ENCODE measurements around the gene PRADC1. TPM values are rescaled to one million over a fixed set of nuclear protein-coding genes. Genes with fewer than 3 reads are reported as not detected.

PRADC1 gene
- total and polyA plus RNA-seq, 9 of the 15 experiments (the other 6 are each of a cell fraction or from before 2014, with no cell fraction given): 7.3 to 47.4 (median 34.2) TPM

DNA sequence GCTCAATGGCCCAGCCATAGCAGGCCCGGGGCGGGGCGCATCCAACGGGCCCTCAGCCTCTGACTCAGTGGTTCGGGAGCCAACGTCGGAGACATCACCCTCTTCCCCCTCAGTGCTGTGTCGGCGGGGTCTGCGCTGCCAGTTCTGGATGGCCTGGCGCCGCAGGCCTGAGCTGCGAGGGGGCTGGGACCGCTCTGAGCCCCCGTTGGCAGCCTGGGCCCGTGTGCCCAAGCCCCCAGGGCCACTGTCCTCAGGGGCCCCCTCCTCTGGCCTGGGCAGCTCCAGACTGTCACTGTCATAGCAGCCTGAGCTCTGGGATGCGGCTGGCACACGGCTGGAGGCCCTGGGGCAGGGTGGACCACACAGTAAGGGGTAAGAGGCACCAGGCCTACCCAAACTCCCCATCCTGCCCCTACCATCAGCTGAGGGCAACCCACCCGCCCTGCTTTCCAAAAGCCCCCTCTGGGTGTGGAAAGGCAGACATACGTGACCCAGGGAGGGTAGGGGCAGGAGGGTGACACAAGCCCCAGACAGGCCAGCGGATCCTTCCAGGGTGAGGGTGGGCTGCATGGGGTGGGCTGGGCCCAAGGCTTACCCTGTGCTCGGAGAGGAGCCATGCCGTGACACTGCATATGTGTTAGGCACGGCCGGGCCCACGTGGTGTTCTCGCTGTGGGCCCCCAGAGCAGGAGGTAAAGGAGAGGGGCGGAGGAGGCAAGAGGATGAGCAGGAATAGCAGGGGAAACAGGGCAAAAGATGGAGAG lies 32.4 kb upstream of the PRADC1 start:
- in situ Hi-C loops (cut with MboI): no loop called here
- H2AFZ ChIP-seq (ENCODE audit: low read depth, low read length): no peak overlapping the region
- H3K4me1 ChIP-seq (replicated peaks in 1 of 2; ENCODE audit: control insufficient read depth in 2 of 2, insufficient read depth in 2 of 2, low read length in 2 of 2): peaks cover under 1 to 6% of the 10 kb centered on the region in 2 experiments; a peak in 2 of 5 replicates
- H3K9me3 ChIP-seq (replicated peaks; ENCODE audit: control insufficient read depth, insufficient read depth, low read depth, low read length): no peaks in the 10 kb centered on the region
- peaks cover 6% of the 10 kb centered on the region; the same call in 1 of the 3 replicates for H3K36me3 ChIP-seq (ENCODE audit: control insufficient read depth, insufficient read depth, low read length)
- no peak overlapping the region for H3K4me3 ChIP-seq
- 55% methylated on average over 14 of the region's 28 CpGs for WGBS (ENCODE audit: insufficient coverage, low coverage, missing lambda C conversion rate)
- H3K27ac ChIP-seq (ENCODE audit: extremely low read depth, low read depth, low read length): no peak overlapping the region
- H3K27me3 ChIP-seq (ENCODE audit: control insufficient read depth in 2 of 2, insufficient read depth in 2 of 2, low read length in 2 of 2): peaks cover 0 to 4% of the 10 kb centered on the region in 2 experiments; a peak in 1 of 5 replicates
- CTCF ChIA-PET (ENCODE audit: low intra/inter-chr PET ratio): no interaction called here
- DNase-seq (ENCODE audit: extremely low read depth in 1 of 4, low spot score in 3 of 4) (no peak), ATAC-seq (no peak), FAIRE-seq (no peak)
- intact Hi-C loops (cut with micrococcal nuclease): no loop called here
- H3K79me2 ChIP-seq (ENCODE audit: control insufficient read depth, insufficient read depth, low read length): no peaks in the 10 kb centered on the region
- no peaks in the 10 kb centered on the region for H3K9me1 ChIP-seq (ENCODE audit: control insufficient read depth, insufficient read depth, low read length)
- H3K4me2 ChIP-seq (ENCODE audit: insufficient read depth, low read length): no peak overlapping the region
- no peak for TF ChIP-seq CUX1 (CRISPR knock-in tag; IDR thresholded peaks at IDR 0.05)
- no peak for TF ChIP-seq TFE3 (CRISPR knock-in tag; IDR thresholded peaks at IDR 0.05)
- no peak for TF ChIP-seq ZNF551 (CRISPR knock-in tag; IDR thresholded peaks at IDR 0.05)
- TF ChIP-seq NRF1 (conservative IDR thresholded peaks at IDR 0.05 in 1 of 2, IDR thresholded peaks at IDR 0.05 in 1 of 2): no peak
- no peak for TF ChIP-seq OTX1 (CRISPR knock-in tag; IDR thresholded peaks at IDR 0.05)
- no peak for TF ChIP-seq BRD9 (IDR thresholded peaks at IDR 0.05; ENCODE audit: low read depth, partially characterized antibody)
- no peak for TF ChIP-seq NFATC3 (IDR thresholded peaks at IDR 0.05)
- TF ChIP-seq ATF7 (IDR thresholded peaks at IDR 0.05): no peak
- H4K20me1 ChIP-seq (replicated peaks; ENCODE audit: control insufficient read depth, insufficient read depth, low read length): peaks cover 3% of the 10 kb centered on the region; the same call in 1 of the 2 replicates
- POLR2A ChIA-PET: interaction anchor here (0.6 to 1.1 kb wide), 3 partner anchors 8 to 306 kb away, joined by 3 read pairs; no protein-coding TSS in a partner anchor
- H3K9ac ChIP-seq (ENCODE audit: insufficient read depth in 1 of 2, low read depth in 2 of 2, low read length in 2 of 2): no peak overlapping the region; a peak in 1 of 4 replicates
- no TSS peak for BruUV-seq (replicated peaks)

All from K562 (cell line).